Osteoblast (primary cell): ENCODE measurements around the gene IFNA5. TPM values are rescaled to one million over a fixed set of nuclear protein-coding genes. Genes with fewer than 3 reads are reported as not detected.

ENCODE experiments used
- DNase-seq: peaks from one replicate; pipeline ENCODE4 v3.0.0; 2011; ENCODE audit warnings: low spot score, mixed read lengths; ENCODE audit not compliant: insufficient read length; ENCODE audit errors: missing footprints
- H2AFZ ChIP-seq: 2 replicates; pipeline ENCODE4 v1.6.0; 2011; ENCODE audit warnings: mild to moderate bottlenecking, low read length
- H3K27ac ChIP-seq: 2 replicates; pipeline ENCODE4 v1.5.1; 2011; ENCODE audit warnings: mild to moderate bottlenecking, low read depth, low read length, moderate library complexity
- H3K27me3 ChIP-seq: 2 replicates; pipeline ENCODE4 v1.6.0; 2012; ENCODE audit warnings: mild to moderate bottlenecking, control low read depth, inconsistent platforms, low read length, moderate library complexity; ENCODE audit not compliant: insufficient read depth
- H3K36me3 ChIP-seq: 2 replicates; pipeline ENCODE4 v1.5.1; 2011; ENCODE audit warnings: mild to moderate bottlenecking, low read length, control low read depth, moderate library complexity; ENCODE audit not compliant: insufficient read depth
- H3K4me1 ChIP-seq: 2 replicates; pipeline ENCODE4 v1.5.1; 2011; ENCODE audit warnings: mild to moderate bottlenecking, low read length, control low read depth, moderate library complexity; ENCODE audit not compliant: insufficient read depth
- H3K4me2 ChIP-seq: 2 replicates; pipeline ENCODE4 v1.6.0; 2011; ENCODE audit warnings: mild to moderate bottlenecking, low read length; ENCODE audit not compliant: insufficient read depth
- H3K4me3 ChIP-seq: fragments of 200-600 bp; sonication (generic); 3 replicates; pipeline ENCODE4 v1.5.1; 2012; ENCODE audit warnings: mild to moderate bottlenecking, low read length, inconsistent platforms; ENCODE audit not compliant: insufficient read depth
- H3K79me2 ChIP-seq: 2 replicates; pipeline ENCODE4 v1.6.0; 2012; ENCODE audit warnings: mild to moderate bottlenecking, low read length, control low read depth, inconsistent platforms; ENCODE audit not compliant: insufficient read depth
- H3K9me3 ChIP-seq: 2 replicates; pipeline ENCODE4 v1.5.1; 2011; ENCODE audit warnings: low read depth, low read length, control low read depth
- H4K20me1 ChIP-seq: 2 replicates; pipeline ENCODE4 v1.6.0; 2012; ENCODE audit warnings: mild to moderate bottlenecking, low read length, control low read depth; ENCODE audit not compliant: insufficient read depth
- total RNA-seq: library from RNA; depleted of rRNA; stranded (reverse); fragments of >200 nt; gene quantifications from 2 replicates; pipeline ENCODE4 v1.2.3, GENCODE V29; 2012
- TF ChIP-seq, protein P1 (sequence below): IDR thresholded peaks from 2 replicates; pipeline ENCODE4 v1.5.1; 2011; ENCODE audit warnings: mild to moderate bottlenecking, low read depth, low read length, moderate library complexity; ENCODE audit errors: extremely low read depth

Gene IFNA5
- total RNA-seq, 1 donor: not detected

DNA sequence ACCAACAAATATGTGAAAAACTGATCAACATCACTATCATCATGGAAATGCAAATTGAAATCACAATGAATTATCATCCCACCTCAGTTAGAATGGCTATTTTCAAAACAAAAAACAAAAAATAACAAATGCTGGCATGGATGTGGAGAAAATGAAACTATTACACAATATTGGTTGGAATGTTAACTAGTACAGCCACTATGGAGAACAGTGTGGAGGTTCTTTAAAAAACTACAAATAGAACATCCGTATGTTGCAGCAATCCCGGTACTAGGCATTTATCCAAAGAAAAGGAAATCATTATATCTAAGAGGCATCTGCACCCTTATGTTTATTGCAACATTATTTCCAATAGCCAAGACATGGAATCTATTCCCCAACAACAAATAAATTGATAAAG lies 9.0 kb upstream of the IFNA5 start:
- no peaks in the 10 kb centered on the region for H4K20me1 ChIP-seq
- no peaks in the 10 kb centered on the region for H3K36me3 ChIP-seq
- no peak for DNase-seq
- H3K4me3 ChIP-seq: no peak overlapping the region
- no peaks in the 10 kb centered on the region for H3K4me1 ChIP-seq
- no peaks in the 10 kb centered on the region for H3K9me3 ChIP-seq
- peaks cover 42% of the 10 kb centered on the region for H3K27me3 ChIP-seq
- H3K79me2 ChIP-seq: no peaks in the 10 kb centered on the region
- H3K4me2 ChIP-seq: no peak overlapping the region
- TF ChIP-seq, protein P1, sequence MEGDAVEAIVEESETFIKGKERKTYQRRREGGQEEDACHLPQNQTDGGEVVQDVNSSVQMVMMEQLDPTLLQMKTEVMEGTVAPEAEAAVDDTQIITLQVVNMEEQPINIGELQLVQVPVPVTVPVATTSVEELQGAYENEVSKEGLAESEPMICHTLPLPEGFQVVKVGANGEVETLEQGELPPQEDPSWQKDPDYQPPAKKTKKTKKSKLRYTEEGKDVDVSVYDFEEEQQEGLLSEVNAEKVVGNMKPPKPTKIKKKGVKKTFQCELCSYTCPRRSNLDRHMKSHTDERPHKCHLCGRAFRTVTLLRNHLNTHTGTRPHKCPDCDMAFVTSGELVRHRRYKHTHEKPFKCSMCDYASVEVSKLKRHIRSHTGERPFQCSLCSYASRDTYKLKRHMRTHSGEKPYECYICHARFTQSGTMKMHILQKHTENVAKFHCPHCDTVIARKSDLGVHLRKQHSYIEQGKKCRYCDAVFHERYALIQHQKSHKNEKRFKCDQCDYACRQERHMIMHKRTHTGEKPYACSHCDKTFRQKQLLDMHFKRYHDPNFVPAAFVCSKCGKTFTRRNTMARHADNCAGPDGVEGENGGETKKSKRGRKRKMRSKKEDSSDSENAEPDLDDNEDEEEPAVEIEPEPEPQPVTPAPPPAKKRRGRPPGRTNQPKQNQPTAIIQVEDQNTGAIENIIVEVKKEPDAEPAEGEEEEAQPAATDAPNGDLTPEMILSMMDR: no peak
- no peak overlapping the region for H2AFZ ChIP-seq
- no peak overlapping the region for H3K27ac ChIP-seq

DNA sequence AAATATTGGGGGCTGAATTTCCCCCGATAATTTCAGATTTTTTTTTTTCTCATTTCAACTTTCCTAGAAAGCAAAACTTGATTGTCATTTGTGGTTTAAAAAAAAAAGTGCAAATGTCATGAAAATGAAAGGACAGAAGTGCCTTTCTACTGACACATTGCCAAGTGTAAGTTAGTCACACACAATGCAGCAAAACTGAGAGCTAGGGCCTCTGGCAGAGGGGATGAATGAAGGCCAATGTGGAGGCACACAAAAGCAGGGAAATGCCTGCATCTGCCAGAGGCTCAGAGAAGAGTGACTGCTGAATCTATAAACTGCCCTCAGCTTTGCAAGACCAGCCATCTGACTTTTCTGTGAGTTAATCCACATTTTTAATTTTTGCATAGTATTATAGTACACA lies 6.8 kb upstream of the IFNA5 start:
- no peak for DNase-seq
- TF ChIP-seq, protein P1: no peak
- H3K36me3 ChIP-seq: no peaks in the 10 kb centered on the region
- H4K20me1 ChIP-seq: no peaks in the 10 kb centered on the region
- no peak overlapping the region for H3K4me3 ChIP-seq
- H3K27ac ChIP-seq: no peak overlapping the region
- no peak overlapping the region for H2AFZ ChIP-seq
- H3K27me3 ChIP-seq: peaks cover 53% of the 10 kb centered on the region
- H3K4me1 ChIP-seq: no peaks in the 10 kb centered on the region
- H3K4me2 ChIP-seq: no peak overlapping the region
- no peaks in the 10 kb centered on the region for H3K79me2 ChIP-seq
- H3K9me3 ChIP-seq: no peaks in the 10 kb centered on the region

- DNase-seq: no peak
- no peak overlapping the region for H3K27ac ChIP-seq
- H3K27me3 ChIP-seq: peaks cover 11% of the 10 kb centered on the region
- H3K9me3 ChIP-seq: no peaks in the 10 kb centered on the region
- H3K4me2 ChIP-seq: no peak overlapping the region
- no peaks in the 10 kb centered on the region for H3K36me3 ChIP-seq
- no peaks in the 10 kb centered on the region for H4K20me1 ChIP-seq
- TF ChIP-seq, protein P1: no peak
- no peak overlapping the region for H3K4me3 ChIP-seq
- H3K79me2 ChIP-seq: no peaks in the 10 kb centered on the region
- H2AFZ ChIP-seq: no peak overlapping the region
- H3K4me1 ChIP-seq: no peaks in the 10 kb centered on the region
Observed at GRCh38 chr9:21295992-21296391, 9.1 kb downstream of the IFNA5 start.

DNA sequence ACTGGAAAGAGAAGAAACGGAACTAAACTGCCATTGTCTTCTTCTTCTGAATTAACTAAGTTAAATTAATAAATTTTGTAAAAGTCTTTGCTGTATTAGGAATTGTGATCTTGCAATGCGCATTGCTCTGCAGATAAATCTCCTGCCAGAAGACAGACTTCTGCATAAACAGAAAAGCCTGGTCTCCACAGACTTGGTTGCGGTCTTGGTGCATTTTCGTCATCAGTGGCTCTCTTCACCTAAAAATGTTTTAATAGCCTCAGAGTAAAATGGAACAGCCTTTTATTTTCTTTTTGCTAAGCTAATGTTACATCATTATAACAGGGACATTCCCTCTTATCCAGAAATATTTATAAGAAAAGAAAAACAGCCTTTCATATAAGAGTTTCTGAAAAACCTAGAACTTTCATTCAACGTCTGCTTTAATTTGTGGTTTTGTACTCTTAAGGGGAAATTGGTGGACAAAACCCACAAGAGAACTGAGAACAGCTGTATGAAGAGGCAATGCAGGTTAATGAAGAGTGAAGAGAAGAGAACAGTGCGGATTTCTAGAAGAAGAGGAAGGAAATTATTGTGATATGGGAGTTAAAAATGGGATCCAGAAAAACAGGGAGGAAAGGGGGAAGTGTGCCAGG lies 10.1 kb downstream of the IFNA5 start:
- Histone ChIP-seq H3K4me1 (no peaks in the 10 kb centered on the region), H3K27ac (no peak overlapping the region), H3K36me3 (no peaks in the 10 kb centered on the region), H3K4me3 (no peak overlapping the region), H3K4me2 (no peak overlapping the region), H3K27me3 (peaks cover 6% of the 10 kb centered on the region), H3K9me3 (no peaks in the 10 kb centered on the region), H3K79me2 (no peaks in the 10 kb centered on the region), H4K20me1 (no peaks in the 10 kb centered on the region), H2AFZ (no peak overlapping the region)
- TF ChIP-seq, protein P1: no peak
- no peak for DNase-seq
